Measurements from ENCODE around the gene LIPE.

DNA sequence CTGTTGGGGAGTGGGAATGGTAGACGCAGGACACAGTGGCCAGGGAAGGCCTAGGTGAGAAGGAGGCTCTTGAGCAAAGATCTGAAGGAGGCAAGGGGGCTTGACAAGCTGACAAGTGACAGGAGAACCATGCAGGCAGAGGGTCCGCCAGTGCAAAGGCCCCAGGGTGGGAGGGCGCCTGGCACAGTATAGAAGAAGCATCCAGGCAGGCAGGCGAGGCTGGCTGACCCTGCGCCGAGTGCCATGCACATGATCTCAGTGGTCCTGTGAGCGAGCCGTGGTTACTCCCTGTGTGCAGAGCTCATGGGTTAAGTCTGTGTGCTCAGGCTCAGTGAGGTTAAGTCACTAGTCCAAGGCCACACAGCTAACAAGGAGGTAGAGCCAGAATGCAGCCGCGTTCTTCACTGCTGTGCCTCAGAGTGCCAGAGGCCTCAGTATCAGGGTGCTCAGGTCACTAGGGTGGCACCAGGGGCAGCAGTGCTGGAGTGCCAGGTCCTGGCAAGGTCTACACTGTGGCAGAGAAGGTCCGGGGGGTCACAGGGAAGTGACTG lies 52.3 kb downstream of the LIPE start:
- TF ChIP-seq EZH2 (IDR thresholded peaks at IDR 0.05; ENCODE audit: borderline replicate concordance, low read length) = no peak
- TF ChIP-seq, protein P1, sequence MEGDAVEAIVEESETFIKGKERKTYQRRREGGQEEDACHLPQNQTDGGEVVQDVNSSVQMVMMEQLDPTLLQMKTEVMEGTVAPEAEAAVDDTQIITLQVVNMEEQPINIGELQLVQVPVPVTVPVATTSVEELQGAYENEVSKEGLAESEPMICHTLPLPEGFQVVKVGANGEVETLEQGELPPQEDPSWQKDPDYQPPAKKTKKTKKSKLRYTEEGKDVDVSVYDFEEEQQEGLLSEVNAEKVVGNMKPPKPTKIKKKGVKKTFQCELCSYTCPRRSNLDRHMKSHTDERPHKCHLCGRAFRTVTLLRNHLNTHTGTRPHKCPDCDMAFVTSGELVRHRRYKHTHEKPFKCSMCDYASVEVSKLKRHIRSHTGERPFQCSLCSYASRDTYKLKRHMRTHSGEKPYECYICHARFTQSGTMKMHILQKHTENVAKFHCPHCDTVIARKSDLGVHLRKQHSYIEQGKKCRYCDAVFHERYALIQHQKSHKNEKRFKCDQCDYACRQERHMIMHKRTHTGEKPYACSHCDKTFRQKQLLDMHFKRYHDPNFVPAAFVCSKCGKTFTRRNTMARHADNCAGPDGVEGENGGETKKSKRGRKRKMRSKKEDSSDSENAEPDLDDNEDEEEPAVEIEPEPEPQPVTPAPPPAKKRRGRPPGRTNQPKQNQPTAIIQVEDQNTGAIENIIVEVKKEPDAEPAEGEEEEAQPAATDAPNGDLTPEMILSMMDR (conservative IDR thresholded peaks at IDR 0.05 in 1 of 2, IDR thresholded peaks at IDR 0.05 in 1 of 2; ENCODE audit: extremely low read depth in 1 of 2, insufficient read depth in 1 of 2, low read depth in 1 of 2, low read length in 2 of 2) = no peak

Measured in mammary epithelial cell (primary cell).